Measurements from ENCODE around the gene PTTG1.

PTTG1 gene

DNA sequence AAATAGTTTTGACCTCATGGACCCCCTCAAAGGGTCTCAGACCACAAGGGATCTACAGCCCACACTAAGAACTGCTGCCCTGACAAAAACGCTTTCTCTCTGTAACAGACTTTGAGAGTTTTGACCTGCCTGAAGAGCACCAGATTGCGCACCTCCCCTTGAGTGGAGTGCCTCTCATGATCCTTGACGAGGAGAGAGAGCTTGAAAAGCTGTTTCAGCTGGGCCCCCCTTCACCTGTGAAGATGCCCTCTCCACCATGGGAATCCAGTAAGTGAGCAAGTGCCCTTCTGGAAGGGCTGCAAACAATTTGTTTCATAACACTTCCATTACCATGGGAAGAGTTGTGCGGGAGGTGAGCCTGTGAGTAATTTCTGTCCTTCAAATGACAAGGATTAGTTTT lies 6.0 kb downstream of the PTTG1 start:
- DNase-seq, result no peak

DNA sequence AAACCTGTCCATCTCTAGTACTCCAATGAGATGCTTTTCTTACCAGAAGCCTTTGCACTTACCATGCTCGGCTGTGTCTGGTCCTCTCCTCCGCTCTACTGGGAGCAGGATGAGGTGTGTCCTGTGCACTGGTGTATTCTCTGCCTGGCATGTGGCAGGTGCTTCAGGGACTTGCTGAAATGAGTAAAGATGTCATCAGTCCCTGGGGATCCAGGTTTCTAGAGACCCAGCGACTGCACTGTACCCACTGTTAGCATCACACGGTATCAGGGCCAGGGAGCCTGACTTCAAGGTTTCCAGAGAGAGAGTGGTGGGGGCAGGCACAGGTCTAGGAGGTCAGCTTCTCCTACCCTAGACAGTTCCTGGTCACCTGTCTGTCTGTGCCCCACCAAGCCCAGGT lies 10.5 kb downstream of the PTTG1 start:
- no peak for DNase-seq

DNA sequence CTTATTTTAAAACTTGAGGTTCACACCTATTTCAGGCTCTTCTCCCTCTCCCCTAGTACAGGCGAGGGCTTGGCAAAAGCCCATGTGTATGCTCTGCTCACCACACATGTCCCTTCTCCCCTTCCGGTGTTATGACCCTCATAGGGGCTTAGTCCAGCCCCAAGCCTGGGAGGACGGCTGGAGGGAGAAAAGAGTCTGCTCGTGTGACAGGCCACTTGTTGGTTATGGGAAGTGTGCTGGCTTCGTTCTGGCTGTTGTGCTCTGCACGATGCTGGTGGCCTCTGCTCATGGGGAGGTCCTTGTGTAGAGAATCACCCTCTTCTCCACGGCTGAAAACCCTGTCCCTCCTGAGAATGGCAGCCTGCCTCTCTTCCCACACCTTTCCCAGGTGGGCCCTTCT lies 11.1 kb downstream of the PTTG1 start:
- no peak for DNase-seq

DNA sequence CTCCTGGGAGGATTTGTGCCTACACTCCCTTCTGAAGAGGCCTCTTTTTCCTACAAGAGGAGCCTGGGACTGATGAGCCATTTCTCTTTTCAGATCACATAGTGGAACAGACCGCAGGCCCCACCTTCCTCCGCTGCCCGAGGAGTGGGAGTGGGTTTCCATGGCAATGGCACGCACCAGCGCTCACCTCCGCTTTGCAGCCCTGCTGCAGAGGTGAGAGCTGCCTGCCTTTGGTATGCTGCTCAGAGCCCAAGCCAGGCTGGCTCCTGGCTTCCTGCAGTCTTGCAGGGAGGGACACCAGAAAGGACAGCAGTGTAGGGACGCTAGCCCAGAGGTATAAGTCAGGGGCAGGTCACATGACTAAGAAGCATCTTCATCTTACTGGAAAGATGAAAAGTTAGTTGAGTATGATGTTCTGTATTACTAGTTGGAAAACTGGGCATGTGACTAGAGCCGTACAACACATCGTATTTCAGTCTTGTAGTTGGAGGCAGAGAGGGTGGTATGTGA lies 12.4 kb downstream of the PTTG1 start:
- no peak for DNase-seq

DNA sequence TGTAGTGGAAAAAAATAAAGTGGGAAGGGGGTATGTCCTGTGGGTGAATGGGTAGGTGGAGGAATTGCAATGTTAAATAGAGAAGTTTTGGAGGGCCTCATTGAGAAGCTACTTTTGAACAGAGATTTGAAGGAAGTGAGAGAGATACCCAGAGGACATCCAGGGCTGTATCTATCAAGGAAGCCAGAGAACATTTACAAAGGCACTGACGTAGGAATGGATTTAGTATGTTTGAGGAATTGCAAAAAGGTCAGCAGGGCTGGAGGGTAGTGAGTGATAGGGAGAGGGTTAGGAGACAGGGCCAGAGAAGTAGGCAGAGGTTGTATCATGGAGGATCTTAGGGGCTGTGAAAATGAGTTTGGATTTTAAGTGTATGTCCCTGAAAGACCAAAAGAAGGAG lies 13.9 kb downstream of the PTTG1 start:
- DNase-seq, result no peak

DNA sequence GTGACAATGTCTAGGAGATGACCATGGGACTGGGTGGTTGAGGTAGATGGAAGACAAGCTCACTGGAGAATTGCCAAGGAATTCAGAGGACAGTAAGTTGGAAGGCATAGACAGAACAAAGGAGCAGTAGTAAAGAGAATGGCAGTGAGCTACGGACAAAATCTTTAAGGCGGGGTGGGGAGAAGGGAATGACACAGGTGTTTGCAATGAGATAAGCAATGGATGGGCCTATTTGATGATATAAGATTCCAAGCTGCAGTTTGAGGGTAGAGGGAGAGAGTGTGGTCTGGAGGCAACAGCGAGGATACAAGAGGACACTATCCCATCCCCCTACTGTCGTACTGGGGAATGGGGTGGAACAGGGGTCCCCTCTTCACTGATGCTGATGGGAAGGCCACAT lies 14.4 kb downstream of the PTTG1 start:
- DNase-seq, result no peak

DNA sequence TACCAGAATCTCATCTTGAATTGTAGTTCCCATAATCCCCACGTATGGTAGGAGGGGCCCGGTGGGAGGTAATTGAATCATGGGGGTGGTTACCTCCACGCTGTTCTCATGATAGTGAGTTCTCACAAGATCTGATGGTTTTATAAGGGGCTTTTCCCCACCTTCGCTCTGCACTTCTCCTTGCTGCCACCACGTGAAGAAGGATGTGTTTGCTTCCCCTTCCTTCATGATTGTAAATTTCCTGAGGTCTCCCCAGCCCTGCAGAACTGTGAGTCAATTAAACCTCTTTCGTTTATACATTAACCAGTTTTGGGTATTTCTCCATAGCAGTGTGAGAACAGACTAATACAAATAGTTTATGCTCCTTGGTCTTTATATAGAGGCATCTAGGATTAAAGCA lies 15.0 kb downstream of the PTTG1 start:
- DNase-seq, result peak in 1 of 2 experiments; percentile 10

DNA sequence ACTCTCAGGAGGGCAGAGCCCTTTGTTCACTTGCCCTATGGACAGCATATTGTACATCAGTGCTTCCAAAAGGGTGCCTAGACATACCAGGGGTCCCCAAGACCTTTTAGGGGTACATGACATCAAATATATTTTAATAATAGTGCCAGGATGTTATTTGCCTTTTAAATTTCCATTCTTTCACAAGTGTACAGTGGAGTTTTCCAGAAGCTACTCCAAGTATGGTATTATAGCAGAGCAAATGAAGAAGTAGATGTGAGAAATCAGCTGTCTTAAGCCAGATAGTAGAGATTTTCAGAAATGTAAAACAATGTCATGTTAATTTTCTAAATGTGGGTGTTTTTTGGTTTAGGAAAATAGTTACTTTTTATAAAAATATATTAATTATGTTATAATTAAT lies 15.6 kb downstream of the PTTG1 start:
- DNase-seq, result no peak

DNA sequence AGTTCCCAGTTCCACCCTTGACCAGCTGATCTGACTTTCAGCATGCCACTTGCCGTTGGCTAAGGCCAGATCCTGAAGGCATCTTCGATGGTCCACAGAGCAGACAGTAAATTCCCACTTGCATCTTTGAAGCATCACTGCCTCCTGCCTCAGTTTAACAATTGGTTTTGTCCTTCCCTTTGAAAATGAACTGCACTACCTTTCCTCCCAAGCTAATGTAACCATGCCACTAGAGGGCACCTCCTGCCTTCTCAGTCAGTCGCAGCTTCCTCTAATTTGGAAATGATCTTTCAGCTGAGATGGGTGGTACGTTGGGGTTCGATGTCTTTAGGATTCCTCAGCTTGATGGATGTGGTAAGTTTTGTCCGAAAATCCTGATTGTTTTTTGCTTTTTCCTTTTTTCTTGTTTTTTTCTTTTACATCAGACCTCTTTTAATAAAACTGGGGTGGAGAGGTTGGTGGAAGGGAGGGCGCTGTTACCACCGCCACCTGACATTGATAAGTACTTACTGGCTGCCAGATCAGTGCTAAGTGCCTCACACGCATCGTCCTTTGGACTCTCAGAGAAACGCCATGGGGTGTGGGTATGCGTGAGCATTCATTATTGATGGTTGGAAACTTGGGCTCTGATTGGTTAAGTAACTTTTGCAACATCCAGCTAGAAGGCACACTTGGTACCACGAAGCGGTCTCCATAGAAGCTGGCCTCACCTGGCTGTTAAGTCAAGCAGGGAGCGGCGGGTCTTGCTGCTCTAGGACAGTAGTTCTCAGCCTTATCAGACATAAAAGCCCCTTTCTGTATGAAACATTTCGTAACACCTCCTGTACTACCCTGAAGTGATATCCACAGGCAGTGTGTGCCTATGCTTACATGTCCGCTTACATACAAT lies 16.9 kb downstream of the PTTG1 start:
- peak; percentile 86 to 95 for DNase-seq

DNA sequence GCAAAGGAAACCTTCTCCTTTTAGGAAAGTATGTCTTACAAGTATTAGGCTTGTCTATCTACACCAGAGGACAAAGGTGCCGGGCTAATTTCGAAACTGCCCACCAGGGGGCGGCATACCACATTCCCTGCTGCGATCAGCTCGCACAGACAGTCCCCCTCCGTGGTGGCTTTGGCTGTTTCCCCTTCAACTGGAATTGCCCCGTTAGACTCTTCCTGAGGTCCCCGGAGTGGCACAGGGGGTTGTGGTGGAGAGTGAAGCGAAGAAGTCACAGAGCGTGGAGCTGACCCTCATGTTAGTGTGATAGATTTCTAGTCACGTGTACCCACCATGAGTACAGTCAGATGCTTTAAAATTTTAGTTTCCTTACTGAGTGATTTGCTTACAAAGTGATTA lies 17.5 kb downstream of the PTTG1 start:
- peak; percentile 74 to 79 for DNase-seq

DNA sequence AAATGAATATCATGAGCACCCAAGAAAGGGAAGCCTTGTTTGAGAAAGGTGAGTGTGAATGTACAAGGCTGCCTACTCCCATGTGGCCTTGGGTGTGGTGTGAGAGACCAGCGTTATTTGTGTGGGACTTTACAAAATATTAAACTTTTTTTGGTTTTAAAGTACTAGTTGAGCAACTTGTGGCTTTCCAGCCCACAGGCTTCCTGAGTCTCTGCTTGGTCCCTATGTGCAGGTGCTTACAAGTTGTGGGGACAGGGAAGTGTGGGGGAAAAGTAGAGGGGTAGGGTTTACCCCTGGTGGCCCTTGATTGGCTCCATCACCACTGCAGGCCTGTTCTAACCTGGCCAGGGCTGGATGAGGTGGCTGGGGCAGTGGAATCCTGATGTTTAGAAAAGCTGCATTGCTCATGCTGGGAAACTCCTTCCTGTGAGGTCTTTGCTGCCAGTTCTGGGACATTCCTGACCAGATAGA lies 19.7 kb downstream of the PTTG1 start:
- peak; percentile 2 to 17 for DNase-seq

DNA sequence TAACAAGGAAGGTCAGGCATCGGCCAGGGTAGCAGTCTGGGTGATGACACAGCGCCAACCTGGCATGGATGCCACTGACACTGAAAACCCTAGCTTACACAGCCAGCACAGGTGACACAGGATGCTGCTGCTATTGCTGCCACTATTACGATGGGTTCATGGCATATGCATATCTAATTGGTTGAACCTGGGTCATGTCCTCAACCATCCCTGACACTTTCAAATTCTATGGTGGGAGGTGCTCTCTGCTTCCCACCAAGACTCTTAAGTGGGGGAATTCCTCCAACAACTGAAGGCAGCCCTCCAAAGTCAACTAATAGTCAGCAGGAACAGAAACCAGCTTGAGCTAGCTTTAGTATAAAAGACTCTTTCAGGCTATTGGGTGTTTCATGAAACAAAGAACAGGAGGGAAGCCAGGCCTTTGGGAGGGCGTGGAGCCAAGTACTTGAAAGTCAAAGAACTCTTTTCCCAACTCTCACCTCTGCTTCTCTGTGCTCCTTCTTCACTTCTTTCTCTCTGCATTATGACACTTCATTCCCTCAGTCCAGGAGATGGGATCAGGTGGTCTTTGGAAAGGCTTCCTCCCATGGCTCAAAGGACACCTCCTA lies 21.3 kb downstream of the PTTG1 start:
- no peak for DNase-seq

DNA sequence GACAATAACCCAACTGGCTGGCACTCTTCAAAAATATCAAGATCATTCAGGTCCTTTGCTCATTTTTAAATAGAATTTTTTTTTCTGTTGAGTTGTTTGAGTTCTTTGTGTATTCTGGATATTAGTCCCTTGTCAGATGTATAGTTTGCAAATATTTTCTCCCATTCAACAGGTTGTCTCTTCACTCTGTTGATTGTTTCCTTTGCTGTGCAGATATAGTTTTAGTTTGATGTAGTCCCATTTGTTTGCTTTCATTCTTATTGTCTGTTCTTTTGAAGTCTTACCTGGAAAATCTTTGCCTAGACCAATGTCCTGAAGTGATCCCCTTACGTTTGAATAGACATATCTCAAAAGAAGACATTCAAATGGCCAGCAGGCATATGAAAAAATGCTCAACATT lies 22.8 kb downstream of the PTTG1 start:
- DNase-seq, result no peak

DNA sequence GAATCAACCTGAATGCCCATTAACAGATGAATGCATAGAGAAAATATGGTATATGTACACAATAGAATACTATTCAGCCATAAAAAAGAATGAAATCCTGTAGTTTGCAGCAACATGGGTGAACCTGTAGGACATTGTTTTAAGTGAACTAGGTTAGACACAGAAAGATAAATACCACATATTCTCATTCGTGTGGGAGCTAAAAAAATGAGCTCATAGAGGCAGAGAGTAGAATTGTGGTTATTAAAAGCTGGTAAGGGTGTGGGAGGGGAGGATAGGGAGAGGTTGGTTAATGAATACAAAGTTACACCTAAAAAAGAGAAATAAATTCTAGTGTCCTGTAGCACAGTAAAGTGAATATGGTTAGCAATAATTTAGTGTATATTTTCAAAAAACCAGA lies 23.5 kb downstream of the PTTG1 start:
- no peak for DNase-seq

DNA sequence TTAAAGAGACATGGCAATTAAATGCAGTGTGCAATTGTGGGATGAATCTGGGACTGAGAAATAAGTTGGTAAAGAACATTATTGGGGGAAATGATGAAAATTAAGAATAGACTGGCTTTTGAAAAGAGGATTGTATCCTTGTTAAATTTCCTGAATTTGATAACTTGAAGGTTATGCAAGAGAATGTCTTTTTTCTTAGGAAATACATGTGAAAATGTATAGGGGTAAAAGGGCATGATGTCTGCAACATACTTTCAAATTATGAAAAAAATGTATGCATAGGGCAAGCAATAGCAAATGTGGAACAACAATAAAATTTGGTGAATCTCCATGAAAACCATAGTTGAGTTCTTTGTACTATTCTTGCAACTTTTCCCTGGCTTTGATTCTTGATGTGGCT lies 24.1 kb downstream of the PTTG1 start:
- DNase-seq, result no peak

DNA sequence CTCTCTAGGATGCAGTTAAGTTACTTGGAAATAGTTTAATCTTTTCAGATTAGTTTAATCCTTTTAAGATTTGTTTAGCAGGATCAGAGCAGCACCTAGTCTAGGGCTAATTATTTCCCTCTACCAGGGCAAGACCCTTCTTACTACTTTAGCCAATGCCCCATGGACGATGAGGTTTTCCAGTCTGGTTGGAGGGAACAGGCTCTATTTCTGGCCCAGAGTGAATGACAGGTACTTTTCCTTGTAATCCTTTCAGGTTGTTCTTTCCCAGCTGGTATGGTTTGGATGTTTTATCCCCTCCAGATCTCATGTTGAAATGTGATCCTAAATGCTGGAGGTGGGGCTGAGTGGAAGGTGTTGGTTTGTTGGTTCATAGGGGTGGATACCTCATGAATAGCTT lies 27.2 kb downstream of the PTTG1 start:
- no peak for DNase-seq

DNA sequence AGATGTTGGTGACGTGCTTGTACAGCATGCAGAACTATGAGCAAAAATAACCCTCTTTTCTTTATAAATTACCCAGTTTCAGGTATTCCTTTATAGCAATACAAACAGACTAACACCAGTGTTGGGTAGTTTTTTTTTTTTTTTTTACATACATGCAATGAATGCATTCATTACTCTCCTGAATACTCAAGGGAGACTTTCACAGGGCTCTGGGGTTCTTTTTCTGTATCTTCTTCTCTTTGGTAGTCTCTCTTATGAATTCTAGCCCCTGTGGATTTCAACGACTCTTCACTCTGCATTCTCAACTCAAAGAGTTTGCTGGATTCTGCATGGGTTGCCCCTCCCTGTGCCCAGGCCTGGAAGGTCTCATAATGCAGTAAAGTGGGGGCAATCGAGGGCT lies 27.8 kb downstream of the PTTG1 start:
- no peak for DNase-seq

DNA sequence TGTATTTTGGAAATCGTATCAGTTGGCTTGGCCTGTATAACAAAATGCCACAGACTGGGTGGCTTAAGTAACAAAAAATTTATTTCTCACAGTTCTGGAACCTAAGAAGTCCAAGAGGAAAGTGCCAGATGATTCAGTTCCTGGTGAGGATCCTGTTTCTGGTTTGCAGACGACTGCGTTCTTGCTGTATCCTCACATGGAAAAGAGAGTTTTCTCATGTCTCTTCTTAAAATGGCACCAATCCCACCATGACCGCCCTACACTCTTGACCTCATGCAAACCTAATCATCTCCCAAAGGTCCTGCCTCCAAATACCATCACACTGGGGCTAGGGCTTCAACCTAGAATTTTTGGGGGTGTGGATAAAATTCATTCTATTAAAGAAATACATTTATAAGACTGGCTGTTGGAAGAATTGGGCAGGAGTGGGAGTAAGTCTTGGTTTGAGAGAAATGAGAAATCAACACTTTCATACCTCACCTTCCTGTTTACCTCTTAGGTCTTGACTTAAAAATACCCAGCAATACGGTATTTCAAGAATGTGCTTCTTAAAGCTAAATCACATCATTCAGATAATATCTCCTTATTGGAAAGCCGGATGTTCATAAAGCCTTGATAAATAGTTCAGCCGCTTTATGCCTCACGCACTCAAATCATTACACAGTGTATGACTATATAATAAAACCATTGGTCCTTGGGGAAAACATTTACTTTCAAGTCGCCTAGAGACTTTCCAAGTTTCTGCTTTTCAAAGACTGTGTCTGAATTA lies 28.7 kb downstream of the PTTG1 start:
- no peak for DNase-seq

DNA sequence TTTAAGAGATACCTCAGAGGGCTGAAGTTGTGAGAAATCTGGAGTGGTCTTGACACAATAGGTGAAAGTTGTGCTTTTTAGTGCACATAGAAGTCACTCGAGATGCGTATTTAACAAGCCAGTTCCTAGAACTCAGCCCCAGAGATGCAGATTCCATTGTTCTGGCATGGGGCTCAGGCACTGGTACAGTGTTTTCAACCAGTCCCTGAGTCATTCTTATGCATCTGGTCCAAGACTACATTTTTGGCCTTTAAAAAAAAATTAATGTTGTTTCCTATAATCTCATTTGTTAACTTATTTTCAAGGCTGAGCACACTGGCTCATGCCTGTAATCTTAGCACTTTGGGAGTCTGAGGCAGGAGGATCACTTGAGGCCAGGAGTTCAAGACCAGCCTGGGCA lies 29.6 kb downstream of the PTTG1 start:
- DNase-seq, result no peak

DNA sequence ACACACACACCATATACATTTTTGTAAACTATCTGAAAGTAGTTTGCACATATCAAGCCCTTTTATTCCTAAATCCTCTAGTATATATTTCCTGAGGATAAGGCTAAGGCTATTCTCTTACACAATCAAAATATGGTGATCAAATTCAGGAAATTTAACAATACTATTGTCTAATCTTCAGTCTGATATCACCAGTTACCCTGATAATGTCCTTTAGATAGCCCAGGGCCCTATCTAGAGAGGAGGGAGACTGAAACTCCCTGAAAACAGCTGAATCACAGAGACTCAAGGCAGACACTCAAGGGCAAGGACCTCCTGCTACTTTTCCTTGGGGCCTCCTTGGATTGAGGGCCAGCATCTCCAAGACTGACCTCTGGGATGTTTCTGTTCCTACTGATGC lies 30.4 kb downstream of the PTTG1 start:
- DNase-seq, result no peak

DNA sequence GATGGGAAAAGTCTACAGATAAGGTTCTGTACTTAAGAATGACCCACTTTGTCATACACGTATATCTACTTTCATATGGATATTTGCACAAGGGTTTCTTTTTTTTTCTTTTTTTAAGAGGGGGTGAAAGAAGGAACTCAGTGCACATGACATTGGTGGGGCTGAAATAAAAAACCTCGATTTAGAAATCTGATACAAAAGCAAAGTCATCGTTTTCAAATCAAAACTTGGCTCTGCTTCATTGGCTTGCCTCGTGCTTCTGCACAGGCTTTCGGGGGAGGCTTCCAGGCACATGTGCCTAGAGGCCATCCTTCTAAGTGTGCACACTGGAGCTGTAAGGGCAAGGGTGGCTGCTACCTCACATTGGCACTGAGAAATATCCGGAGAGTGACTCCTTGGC lies 31.1 kb downstream of the PTTG1 start:
- DNase-seq, result no peak

DNA sequence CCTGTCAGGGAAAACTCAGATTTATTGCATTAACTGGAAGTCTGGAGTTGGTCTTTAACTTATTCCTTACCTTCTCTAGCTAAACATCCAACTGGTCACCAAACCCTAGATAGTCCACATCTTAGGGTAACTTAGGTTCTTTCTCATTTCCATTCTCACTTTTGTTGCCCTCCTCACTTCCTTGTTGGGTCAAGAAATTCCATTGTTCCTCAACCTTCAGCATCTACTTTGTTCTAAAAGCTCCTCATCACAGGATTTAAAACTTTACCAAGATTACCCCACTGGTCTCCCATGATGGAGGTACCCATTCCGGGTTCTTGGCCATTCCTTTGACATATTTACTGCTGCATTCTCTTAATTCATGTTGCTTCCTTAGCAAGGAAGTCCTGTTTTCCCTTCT lies 32.1 kb downstream of the PTTG1 start:
- no peak for DNase-seq

DNA sequence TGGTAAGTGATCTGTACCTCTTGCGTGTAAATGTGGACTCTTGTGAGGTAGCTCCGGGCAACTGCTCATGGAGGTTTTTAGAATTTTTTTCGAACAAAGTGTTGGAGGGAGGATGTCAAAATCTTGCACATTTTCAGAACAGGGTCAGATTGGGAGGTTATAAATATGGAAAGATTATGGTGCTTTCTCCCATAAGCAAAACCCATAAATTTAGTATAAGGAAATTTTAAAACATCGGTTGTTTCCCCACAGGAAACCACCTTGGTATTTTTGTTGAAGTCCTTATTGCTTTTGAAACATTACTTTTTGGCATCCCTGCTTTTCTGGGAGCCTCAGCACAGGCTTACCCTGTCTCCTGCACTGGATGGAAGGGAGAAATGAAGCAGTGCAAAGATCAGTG lies 33.9 kb downstream of the PTTG1 start:
- DNase-seq, result no peak

All from Kasumi-1 (cell line).